ENCODE results near the gene BCL6B.

DNA sequence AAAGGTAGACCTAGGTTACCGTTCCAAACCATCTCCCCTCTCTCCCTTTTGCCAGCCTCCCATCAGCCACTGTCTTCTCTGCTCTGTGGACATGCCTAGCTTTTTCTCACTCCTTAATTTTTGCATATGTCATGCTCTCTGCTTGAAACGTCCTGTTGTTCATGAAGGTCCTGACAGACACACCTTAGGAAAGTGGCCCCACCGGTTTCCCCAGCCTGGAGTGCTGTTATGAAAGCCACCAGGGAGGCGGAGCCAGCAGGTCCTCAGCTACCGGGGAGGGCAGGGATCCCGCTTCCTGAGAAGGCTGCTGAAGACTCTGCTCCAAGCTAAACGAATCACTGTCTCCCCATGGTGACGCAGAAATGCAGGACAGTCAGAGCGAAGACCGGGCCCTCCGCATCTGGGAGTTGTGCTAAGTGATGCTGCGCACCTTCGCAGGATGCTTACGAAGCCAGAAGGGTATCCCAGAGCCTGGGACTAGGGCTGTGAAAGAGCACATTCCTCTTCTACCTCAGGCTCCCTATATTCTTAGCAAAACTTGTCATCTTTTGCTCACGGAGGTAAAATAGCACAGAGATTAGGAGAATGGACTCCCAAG lies 23.4 kb downstream of the BCL6B start:
- TF ChIP-seq, protein P1, sequence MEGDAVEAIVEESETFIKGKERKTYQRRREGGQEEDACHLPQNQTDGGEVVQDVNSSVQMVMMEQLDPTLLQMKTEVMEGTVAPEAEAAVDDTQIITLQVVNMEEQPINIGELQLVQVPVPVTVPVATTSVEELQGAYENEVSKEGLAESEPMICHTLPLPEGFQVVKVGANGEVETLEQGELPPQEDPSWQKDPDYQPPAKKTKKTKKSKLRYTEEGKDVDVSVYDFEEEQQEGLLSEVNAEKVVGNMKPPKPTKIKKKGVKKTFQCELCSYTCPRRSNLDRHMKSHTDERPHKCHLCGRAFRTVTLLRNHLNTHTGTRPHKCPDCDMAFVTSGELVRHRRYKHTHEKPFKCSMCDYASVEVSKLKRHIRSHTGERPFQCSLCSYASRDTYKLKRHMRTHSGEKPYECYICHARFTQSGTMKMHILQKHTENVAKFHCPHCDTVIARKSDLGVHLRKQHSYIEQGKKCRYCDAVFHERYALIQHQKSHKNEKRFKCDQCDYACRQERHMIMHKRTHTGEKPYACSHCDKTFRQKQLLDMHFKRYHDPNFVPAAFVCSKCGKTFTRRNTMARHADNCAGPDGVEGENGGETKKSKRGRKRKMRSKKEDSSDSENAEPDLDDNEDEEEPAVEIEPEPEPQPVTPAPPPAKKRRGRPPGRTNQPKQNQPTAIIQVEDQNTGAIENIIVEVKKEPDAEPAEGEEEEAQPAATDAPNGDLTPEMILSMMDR (IDR thresholded peaks at IDR 0.05) = no peak; the same call in none of the 2 replicates
- TF ChIP-seq NFYB (CRISPR knock-in tag; conservative IDR thresholded peaks at IDR 0.05; ENCODE audit: low read depth) = no peak
- TF ChIP-seq, protein P2, sequence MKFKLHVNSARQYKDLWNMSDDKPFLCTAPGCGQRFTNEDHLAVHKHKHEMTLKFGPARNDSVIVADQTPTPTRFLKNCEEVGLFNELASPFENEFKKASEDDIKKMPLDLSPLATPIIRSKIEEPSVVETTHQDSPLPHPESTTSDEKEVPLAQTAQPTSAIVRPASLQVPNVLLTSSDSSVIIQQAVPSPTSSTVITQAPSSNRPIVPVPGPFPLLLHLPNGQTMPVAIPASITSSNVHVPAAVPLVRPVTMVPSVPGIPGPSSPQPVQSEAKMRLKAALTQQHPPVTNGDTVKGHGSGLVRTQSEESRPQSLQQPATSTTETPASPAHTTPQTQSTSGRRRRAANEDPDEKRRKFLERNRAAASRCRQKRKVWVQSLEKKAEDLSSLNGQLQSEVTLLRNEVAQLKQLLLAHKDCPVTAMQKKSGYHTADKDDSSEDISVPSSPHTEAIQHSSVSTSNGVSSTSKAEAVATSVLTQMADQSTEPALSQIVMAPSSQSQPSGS (CRISPR knock-in tag; IDR thresholded peaks at IDR 0.05; ENCODE audit: borderline replicate concordance, low read depth) = no peak
- TF ChIP-seq GRHL2 (CRISPR knock-in tag; IDR thresholded peaks at IDR 0.05; ENCODE audit: insufficient replicate concordance, severe bottlenecking) = no peak
- TF ChIP-seq, protein P3, sequence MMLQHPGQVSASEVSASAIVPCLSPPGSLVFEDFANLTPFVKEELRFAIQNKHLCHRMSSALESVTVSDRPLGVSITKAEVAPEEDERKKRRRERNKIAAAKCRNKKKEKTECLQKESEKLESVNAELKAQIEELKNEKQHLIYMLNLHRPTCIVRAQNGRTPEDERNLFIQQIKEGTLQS (CRISPR knock-in tag; conservative IDR thresholded peaks at IDR 0.05) = no peak
- no peak for TF ChIP-seq SP1 (CRISPR knock-in tag; conservative IDR thresholded peaks at IDR 0.05)
- TF ChIP-seq ETV6 (CRISPR knock-in tag; IDR thresholded peaks at IDR 0.05) = no peak
- TF ChIP-seq, protein P4, sequence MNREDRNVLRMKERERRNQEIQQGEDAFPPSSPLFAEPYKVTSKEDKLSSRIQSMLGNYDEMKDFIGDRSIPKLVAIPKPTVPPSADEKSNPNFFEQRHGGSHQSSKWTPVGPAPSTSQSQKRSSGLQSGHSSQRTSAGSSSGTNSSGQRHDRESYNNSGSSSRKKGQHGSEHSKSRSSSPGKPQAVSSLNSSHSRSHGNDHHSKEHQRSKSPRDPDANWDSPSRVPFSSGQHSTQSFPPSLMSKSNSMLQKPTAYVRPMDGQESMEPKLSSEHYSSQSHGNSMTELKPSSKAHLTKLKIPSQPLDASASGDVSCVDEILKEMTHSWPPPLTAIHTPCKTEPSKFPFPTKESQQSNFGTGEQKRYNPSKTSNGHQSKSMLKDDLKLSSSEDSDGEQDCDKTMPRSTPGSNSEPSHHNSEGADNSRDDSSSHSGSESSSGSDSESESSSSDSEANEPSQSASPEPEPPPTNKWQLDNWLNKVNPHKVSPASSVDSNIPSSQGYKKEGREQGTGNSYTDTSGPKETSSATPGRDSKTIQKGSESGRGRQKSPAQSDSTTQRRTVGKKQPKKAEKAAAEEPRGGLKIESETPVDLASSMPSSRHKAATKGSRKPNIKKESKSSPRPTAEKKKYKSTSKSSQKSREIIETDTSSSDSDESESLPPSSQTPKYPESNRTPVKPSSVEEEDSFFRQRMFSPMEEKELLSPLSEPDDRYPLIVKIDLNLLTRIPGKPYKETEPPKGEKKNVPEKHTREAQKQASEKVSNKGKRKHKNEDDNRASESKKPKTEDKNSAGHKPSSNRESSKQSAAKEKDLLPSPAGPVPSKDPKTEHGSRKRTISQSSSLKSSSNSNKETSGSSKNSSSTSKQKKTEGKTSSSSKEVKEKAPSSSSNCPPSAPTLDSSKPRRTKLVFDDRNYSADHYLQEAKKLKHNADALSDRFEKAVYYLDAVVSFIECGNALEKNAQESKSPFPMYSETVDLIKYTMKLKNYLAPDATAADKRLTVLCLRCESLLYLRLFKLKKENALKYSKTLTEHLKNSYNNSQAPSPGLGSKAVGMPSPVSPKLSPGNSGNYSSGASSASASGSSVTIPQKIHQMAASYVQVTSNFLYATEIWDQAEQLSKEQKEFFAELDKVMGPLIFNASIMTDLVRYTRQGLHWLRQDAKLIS (CRISPR knock-in tag; IDR thresholded peaks at IDR 0.05; ENCODE audit: borderline replicate concordance) = no peak
- TF ChIP-seq, protein P5, sequence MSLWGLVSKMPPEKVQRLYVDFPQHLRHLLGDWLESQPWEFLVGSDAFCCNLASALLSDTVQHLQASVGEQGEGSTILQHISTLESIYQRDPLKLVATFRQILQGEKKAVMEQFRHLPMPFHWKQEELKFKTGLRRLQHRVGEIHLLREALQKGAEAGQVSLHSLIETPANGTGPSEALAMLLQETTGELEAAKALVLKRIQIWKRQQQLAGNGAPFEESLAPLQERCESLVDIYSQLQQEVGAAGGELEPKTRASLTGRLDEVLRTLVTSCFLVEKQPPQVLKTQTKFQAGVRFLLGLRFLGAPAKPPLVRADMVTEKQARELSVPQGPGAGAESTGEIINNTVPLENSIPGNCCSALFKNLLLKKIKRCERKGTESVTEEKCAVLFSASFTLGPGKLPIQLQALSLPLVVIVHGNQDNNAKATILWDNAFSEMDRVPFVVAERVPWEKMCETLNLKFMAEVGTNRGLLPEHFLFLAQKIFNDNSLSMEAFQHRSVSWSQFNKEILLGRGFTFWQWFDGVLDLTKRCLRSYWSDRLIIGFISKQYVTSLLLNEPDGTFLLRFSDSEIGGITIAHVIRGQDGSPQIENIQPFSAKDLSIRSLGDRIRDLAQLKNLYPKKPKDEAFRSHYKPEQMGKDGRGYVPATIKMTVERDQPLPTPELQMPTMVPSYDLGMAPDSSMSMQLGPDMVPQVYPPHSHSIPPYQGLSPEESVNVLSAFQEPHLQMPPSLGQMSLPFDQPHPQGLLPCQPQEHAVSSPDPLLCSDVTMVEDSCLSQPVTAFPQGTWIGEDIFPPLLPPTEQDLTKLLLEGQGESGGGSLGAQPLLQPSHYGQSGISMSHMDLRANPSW (CRISPR knock-in tag; conservative IDR thresholded peaks at IDR 0.05; ENCODE audit: low read depth) = no peak
- no peak for TF ChIP-seq TEAD1 (CRISPR knock-in tag; IDR thresholded peaks at IDR 0.05)
- TF ChIP-seq ZNF416 (CRISPR knock-in tag; IDR thresholded peaks at IDR 0.05) = no peak

All from WTC11 (cell line).